Small intestine (tissue), 7 donors: ENCODE measurements around the gene FBXL16. TPM values are rescaled to one million over a fixed set of nuclear protein-coding genes. Genes with fewer than 3 reads are reported as not detected.

Source experiments
- DNase-seq, 2 donors: peaks; one replicate each; pipeline versions ENCODE4 v3.0.0 to v3.0.0-alpha.2; 2013
- FAIRE-seq: peaks from 2 replicates; lab custom pipeline; 2012; peaks lifted over from hg19 to GRCh38; lab: Jason Lieb, UNC
- H3K27ac ChIP-seq, 3 donors: one replicate each; pipeline ENCODE4 v1.5.1; 2013; ENCODE audit warnings: low read length in 2 of 3, mild to moderate bottlenecking in 2 of 3, control low read depth in 1 of 3, inconsistent platforms in 1 of 3, low read depth in 1 of 3, moderate library complexity in 1 of 3
- H3K27me3 ChIP-seq, 3 donors: one replicate each; pipeline ENCODE4 v1.6.1; 2013; ENCODE audit warnings: low read length in 3 of 3, inconsistent platforms in 1 of 3; ENCODE audit not compliant: control insufficient read depth in 3 of 3, insufficient read depth in 3 of 3
- H3K36me3 ChIP-seq, 3 donors: one replicate each; pipeline ENCODE4 v1.6.1; 2013; ENCODE audit warnings: low read length in 3 of 3, inconsistent platforms in 1 of 3, low read depth in 1 of 3, mild to moderate bottlenecking in 1 of 3, moderate library complexity in 1 of 3; ENCODE audit not compliant: control insufficient read depth in 3 of 3, insufficient read depth in 2 of 3
- H3K4me1 ChIP-seq, 3 donors: one replicate each; pipeline ENCODE4 v1.6.1; 2013; ENCODE audit warnings: low read length in 2 of 3, inconsistent platforms in 1 of 3, low read depth in 1 of 3, mild to moderate bottlenecking in 1 of 3, moderate library complexity in 1 of 3; ENCODE audit not compliant: control insufficient read depth in 3 of 3, insufficient read depth in 2 of 3
- H3K4me3 ChIP-seq, 3 donors: one replicate each; pipeline ENCODE4 v1.5.1; 2013; ENCODE audit warnings: low read length in 3 of 3, control low read depth in 1 of 3, inconsistent platforms in 1 of 3, low read depth in 1 of 3, mild to moderate bottlenecking in 1 of 3, moderate library complexity in 1 of 3
- H3K9me3 ChIP-seq, 2 donors: one replicate each; pipeline ENCODE4 v1.6.1; 2013; ENCODE audit warnings: low read depth in 1 of 2, low read length in 1 of 2; ENCODE audit not compliant: control insufficient read depth in 2 of 2, insufficient read depth in 1 of 2
- WGBS, 3 donors: extraction: QIAGEN DNeasy Blood & Tissue Kit; methylation state at CpG; one replicate each; pipeline ENCODE4 v1.1.7; 2013; 5-methylcytosine and 5-hydroxymethylcytosine counted together
- polyA plus RNA-seq, 4 donors: library from polyadenylated mRNA; stranded (reverse) in 3 of 4; unstranded in 1 of 4; fragments of 200-250 nt in 3 of 4; fragments of 120-200 nt in 1 of 4; gene quantifications; one replicate each; pipeline versions ENCODE4 v1.2.1 to v1.2.3, GENCODE V29; 2013
- donor health status: healthy with polysubstance abuse.
- donor health status: control.
- donor health status: control.
- donor health status: Bipolar disorder and iron deficiency.
- donor health status: healthy.

The FBXL16 gene
- polyA plus RNA-seq, 4 donors = 0.81 to 3.4 (median 1.2) TPM

- 88 to 89% (median 88%) methylated on average over 13 of the region's 13 CpGs for WGBS, 3 donors
- H3K36me3 ChIP-seq = peaks cover 2 to 86% (median 12%) of the 10 kb centered on the region in 3 donors
- no peak overlapping the region for H3K27ac ChIP-seq
Measured at GRCh38 chr16:732936-733335, 27.3 kb upstream of the FBXL16 start.

GRCh38 chr16:732332-732731, 26.7 kb upstream of the FBXL16 start:
- DNase-seq (no peak), FAIRE-seq (no peak)
- Histone ChIP-seq H3K27me3 (peaks cover 0 to 6% (median 2%) of the 10 kb centered on the region in 3 donors), H3K9me3 (no peaks in the 10 kb centered on the region), H3K27ac (no peak overlapping the region), H3K4me3 (no peak overlapping the region), H3K4me1 (peaks cover 0 to 12% (median 4%) of the 10 kb centered on the region in 3 donors), H3K36me3 (peaks cover 2 to 80% (median 12%) of the 10 kb centered on the region in 3 donors)
- 91 to 97% (median 93%) methylated on average over 12 of the region's 12 CpGs for WGBS, 3 donors

More at GRCh38 chr16:732936-733335, 27.3 kb upstream of the FBXL16 start:
- H3K4me3 ChIP-seq = no peak overlapping the region
- FAIRE-seq (no peak), DNase-seq (no peak)
- H3K4me1 ChIP-seq = peaks cover 0 to 6% (median 4%) of the 10 kb centered on the region in 3 donors
- H3K27me3 ChIP-seq = peaks cover 0 to 3% (median 0%) of the 10 kb centered on the region in 3 donors
- no peaks in the 10 kb centered on the region for H3K9me3 ChIP-seq

- no peak for DNase-seq
- H3K4me1 ChIP-seq = peaks cover 0 to 19% (median 4%) of the 10 kb centered on the region in 3 donors
- H3K27ac ChIP-seq = no peak overlapping the region
- H3K36me3 ChIP-seq = peaks cover 2 to 66% (median 10%) of the 10 kb centered on the region in 3 donors
- H3K9me3 ChIP-seq = no peaks in the 10 kb centered on the region
- no peak overlapping the region for H3K4me3 ChIP-seq
- H3K27me3 ChIP-seq = peaks cover 0 to 17% (median 6%) of the 10 kb centered on the region in 3 donors
- WGBS, 3 donors = 86 to 90% (median 87%) methylated on average over 16 to 22 of the region's 22 CpGs
- FAIRE-seq = no peak
Measured at GRCh38 chr16:730666-731509, 25.3 kb upstream of the FBXL16 start.

DNA sequence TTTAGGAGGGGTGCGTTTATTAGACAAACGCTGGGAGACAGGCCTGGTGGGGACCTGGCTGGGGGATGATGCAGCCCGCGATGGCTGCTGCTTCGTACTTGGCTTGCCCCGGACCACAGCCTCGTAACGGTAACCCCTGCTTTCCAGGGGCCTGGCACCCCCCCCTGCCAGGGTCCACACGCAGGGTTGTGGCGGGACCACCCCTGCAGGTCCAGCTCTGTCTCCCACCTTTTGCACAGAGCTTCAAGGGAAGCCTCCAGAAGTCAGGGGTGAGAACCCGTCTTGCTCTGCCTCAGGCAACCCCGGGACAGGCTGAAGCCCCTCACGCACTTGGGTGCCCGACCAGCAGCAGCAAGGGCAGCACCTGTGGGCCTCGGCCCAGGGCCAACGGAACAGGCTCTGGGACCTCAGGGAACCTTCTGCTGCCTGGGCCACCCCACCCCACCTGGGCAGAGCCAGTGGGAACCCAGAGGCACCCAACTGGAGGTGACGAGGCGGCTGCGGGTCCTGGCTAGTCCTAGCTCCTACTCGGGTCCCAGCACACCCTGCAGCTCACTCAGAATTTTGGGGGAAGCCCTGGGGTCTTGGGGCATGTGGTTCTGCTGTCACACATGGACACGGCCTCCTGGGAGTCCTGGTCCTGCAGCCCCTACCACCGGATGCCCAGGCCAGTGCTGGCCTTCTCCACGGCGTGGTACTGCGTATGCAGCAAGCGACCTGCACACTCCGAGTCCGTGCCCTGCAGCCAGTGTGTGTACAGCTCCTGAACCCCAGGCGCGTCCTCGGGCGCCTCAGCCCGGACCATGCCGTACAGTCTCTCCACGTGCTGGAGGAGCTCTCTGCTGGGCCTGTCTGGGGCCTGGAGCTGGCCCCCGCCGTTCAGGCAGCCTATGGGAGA, 24.4 kb upstream of the FBXL16 start:
- FAIRE-seq (no peak), DNase-seq (no peak)
- H3K9me3 ChIP-seq = no peaks in the 10 kb centered on the region
- H3K4me1 ChIP-seq = peaks cover 0 to 19% (median 4%) of the 10 kb centered on the region in 3 donors
- H3K27me3 ChIP-seq = peaks cover 0 to 22% (median 8%) of the 10 kb centered on the region in 3 donors
- H3K36me3 ChIP-seq = peaks cover 2 to 57% (median 10%) of the 10 kb centered on the region in 3 donors
- H3K4me3 ChIP-seq = no peak overlapping the region
- H3K27ac ChIP-seq = no peak overlapping the region
- 90 to 93% (median 92%) methylated on average over 33 to 37 of the region's 37 CpGs for WGBS, 3 donors

DNA sequence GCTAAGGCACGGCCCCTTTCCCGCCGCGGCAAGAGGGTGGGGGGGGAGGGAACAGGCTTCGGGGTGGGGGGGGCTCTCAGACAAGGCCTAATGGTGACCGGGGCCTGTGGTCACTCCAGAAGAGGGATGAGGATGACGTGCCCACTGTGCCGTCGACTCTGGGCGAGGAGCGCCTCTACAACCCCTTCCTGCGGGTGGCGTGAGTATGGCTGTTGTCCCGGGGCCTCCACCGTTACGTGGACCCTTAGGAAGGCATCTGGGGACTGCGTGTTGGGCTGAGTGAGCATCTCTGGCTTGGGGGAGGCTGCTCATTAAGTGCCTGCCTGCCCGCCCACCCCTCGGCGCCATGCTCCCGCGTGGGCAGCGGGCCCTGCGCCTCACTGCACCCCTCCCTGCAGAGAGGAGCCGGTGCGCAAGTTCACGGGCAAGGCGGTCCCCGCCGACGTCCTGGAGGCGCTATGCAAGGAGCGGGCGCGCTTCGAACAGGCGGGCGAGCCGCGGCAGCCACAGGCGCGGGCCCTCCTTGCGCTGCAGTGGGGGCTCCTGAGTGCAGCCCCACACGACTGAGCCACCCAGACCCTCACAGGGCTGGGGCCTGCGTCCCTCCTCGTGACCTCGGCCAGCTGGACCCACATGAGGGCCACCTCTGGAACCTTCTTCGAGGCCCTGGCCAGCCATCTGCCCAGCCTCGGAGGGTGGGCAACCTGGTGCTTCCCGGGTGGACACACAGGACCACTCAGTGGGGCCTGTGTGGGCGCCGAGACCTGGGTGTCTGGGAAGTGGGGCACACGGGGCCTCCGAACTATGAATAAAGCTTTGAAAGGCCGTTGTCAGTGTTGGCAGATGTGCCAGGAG, 23.5 kb upstream of the FBXL16 start:
- FAIRE-seq (no peak), DNase-seq (no peak)
- Histone ChIP-seq H3K4me1 (peaks cover 0 to 19% (median 4%) of the 10 kb centered on the region in 3 donors), H3K4me3 (peak overlapping the region in 2 of 3 donors; percentile 37 to 52), H3K27ac (no peak overlapping the region), H3K27me3 (peaks cover 0 to 22% (median 10%) of the 10 kb centered on the region in 3 donors), H3K36me3 (peaks cover 2 to 48% (median 10%) of the 10 kb centered on the region in 3 donors), H3K9me3 (no peaks in the 10 kb centered on the region)
- 65 to 74% (median 70%) methylated on average over 54 to 55 of the region's 55 CpGs for WGBS, 3 donors

- FAIRE-seq (no peak), DNase-seq (peak; percentile 50 to 84)
- peaks cover under 1 to 45% (median 6%) of the 10 kb centered on the region in 3 donors for H3K36me3 ChIP-seq
- peaks cover 0 to 19% (median 4%) of the 10 kb centered on the region in 3 donors for H3K4me1 ChIP-seq
- peaks cover 0 to 22% (median 10%) of the 10 kb centered on the region in 3 donors for H3K27me3 ChIP-seq
- peak overlapping the region; percentile 25 to 52 (median 37) for H3K4me3 ChIP-seq
- 1 to 3% (median 1%) methylated on average over 29 to 80 of the region's 80 CpGs for WGBS, 3 donors
- H3K27ac ChIP-seq = no peak overlapping the region
- no peaks in the 10 kb centered on the region for H3K9me3 ChIP-seq
Measured at GRCh38 chr16:728131-728889, 22.7 kb upstream of the FBXL16 start.

DNA sequence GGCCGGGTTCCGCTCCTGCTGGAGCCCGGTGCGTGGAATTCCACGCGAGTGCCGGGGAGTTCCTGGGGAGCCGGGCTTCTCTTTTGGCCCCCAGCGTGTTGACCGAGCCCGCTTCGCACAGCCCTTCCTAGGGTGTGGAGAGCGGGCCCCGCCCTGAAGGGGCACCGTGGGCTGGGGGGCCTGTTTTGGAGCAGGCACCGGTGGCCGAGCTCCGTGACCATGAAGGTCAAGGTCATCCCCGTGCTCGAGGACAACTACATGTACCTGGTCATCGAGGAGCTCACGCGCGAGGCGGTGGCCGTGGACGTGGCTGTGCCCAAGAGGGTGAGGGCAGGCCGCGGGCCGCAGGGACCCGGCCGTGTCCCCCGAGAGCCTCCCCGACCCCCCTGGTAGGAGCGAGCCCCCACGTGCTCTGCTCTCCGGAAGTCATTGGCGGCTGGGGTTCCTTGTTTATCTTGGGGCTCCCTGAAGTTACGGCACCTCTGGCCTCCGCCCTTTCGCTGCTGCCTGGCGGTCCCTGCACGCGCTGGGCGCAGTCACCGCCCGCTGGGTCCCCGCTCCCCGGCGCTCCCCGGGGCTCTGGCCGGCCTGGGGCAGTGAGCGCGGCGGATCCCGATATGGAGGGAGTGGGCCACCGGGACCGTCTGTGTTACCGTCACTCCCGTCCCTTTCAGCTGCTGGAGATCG, 21.8 kb upstream of the FBXL16 start:
- Histone ChIP-seq H3K27ac (no peak overlapping the region), H3K4me1 (peaks cover 0 to 19% (median 4%) of the 10 kb centered on the region in 3 donors), H3K9me3 (no peaks in the 10 kb centered on the region), H3K27me3 (peaks cover 0 to 22% (median 10%) of the 10 kb centered on the region in 3 donors), H3K36me3 (peaks cover 0 to 45% (median 0%) of the 10 kb centered on the region in 3 donors), H3K4me3 (peak overlapping the region; percentile 25 to 52 (median 41))
- 0 to 1% (median 0%) methylated on average over 42 to 61 of the region's 61 CpGs for WGBS, 3 donors
- no peak for FAIRE-seq
- DNase-seq = peak in 1 of 2 donors; percentile 59
